SU-DHL-6 (cell line): ENCODE data around the gene DSCAML1.

Experiments
- EZH2phosphoT487 ChIP-seq: fragments of 200-600 bp; sonication (generic), shearing (Covaris generic); conservative IDR thresholded peaks from 2 replicates; pipeline ENCODE4 v1.6.1; 2018; ENCODE audit warnings: mild to moderate bottlenecking, antibody characterized with exemption, low read length, moderate library complexity, mixed read lengths
- TF ChIP-seq, protein P1 (sequence below): fragments of 200-600 bp; sonication (generic); IDR thresholded peaks from one replicate; pipeline ENCODE4 v1.5.1; 2017; ENCODE audit warnings: antibody characterized with exemption, mild to moderate bottlenecking, low read length, moderate library complexity; ENCODE audit not compliant: insufficient read depth, poor library complexity, severe bottlenecking

- TF ChIP-seq, protein P1, sequence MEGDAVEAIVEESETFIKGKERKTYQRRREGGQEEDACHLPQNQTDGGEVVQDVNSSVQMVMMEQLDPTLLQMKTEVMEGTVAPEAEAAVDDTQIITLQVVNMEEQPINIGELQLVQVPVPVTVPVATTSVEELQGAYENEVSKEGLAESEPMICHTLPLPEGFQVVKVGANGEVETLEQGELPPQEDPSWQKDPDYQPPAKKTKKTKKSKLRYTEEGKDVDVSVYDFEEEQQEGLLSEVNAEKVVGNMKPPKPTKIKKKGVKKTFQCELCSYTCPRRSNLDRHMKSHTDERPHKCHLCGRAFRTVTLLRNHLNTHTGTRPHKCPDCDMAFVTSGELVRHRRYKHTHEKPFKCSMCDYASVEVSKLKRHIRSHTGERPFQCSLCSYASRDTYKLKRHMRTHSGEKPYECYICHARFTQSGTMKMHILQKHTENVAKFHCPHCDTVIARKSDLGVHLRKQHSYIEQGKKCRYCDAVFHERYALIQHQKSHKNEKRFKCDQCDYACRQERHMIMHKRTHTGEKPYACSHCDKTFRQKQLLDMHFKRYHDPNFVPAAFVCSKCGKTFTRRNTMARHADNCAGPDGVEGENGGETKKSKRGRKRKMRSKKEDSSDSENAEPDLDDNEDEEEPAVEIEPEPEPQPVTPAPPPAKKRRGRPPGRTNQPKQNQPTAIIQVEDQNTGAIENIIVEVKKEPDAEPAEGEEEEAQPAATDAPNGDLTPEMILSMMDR, result no peak
- no peak for TF ChIP-seq EZH2phosphoT487
Measured at GRCh38 chr11:117790279-117790678, 6.7 kb downstream of the DSCAML1 start.
